AG04450 (cell line): ENCODE results near the gene GTPBP2. TPM values are rescaled to one million over a fixed set of nuclear protein-coding genes. Genes with fewer than 3 reads are reported as not detected.
A peak's percentile ranks its signal among the peaks of the same experiment; 100 is the strongest.
"Not testable (repeated sequence)": the region's sequence is repeated elsewhere in the genome, so short reads cannot be mapped to it uniquely, and the experiment has no call there.

Experiments used
- CTCF ChIA-PET: fragments of 300-600, 350-600 bp; formaldehyde crosslinking; extraction: SDS; loops from one replicate; lab custom pipeline; 2022; ENCODE audit warnings: antibody characterized with exemption, inconsistent platforms; lab: Charles Lee
- POLR2A ChIA-PET: fragments of 350-600 bp; formaldehyde crosslinking; extraction: SDS; loops from one replicate; lab custom pipeline; 2021; ENCODE audit warnings: antibody characterized with exemption, inconsistent platforms; lab: Yijun Ruan, JAX
- DNase-seq: peaks from one replicate; pipeline ENCODE4 v3.0.0-alpha.2; 2011; ENCODE audit warnings: low read depth, low spot score
- H3K27ac ChIP-seq: one replicate; pipeline ENCODE4 v1.5.1; 2012; ENCODE audit warnings: low read depth, low read length, control low read depth
- H3K27me3 ChIP-seq: one replicate; pipeline ENCODE4 v1.6.0; 2012; ENCODE audit warnings: low read length; ENCODE audit not compliant: control insufficient read depth, insufficient read depth
- H3K4me3 ChIP-seq: 2 replicates; pipeline ENCODE4 v1.5.1; 2011; ENCODE audit warnings: mild to moderate bottlenecking, low read depth, low read length, control low read depth
- H3K9me3 ChIP-seq: 2 replicates; pipeline ENCODE4 v1.5.1; 2012; ENCODE audit warnings: low read length; ENCODE audit not compliant: control insufficient read depth, insufficient read depth
- CTCF ChIP-seq: IDR thresholded peaks from 2 replicates; pipeline ENCODE4 v1.5.1; 2011; ENCODE audit warnings: low read depth, low read length, control low read depth, inconsistent platforms
- polyA plus RNA-seq: library from polyadenylated mRNA; depleted of rRNA; stranded (reverse); fragments of >200 nt; gene quantifications from 2 replicates; pipeline ENCODE4 v1.2.3, GENCODE V29; 2011

Gene GTPBP2
- polyA plus RNA-seq, 1 experiment, result 60.8 TPM

- no peak for DNase-seq
- no peak for TF ChIP-seq CTCF
- CTCF ChIA-PET, result interaction anchor here (0.9 to 1.0 kb wide), 2 partner anchors 31 to 443 kb away, joined by 3 read pairs; no protein-coding TSS in a partner anchor
These were observed 6.6 kb upstream of the GTPBP2 start, which contains the start of gene MAD2L1BP for GRCh38 chr6:43635387-43636307. Gene MAD2L1BP (plus strand): TSS chr6:43635840. CDS start chr6:43635876, 36 bp downstream.

GRCh38 chr6:43634702-43635303 is 5.7 kb upstream of the GTPBP2 start:
- no peak for TF ChIP-seq CTCF
- ChIA-PET CTCF (no interaction called here), POLR2A (interaction anchor here (0.5 to 1.7 kb wide), 3 partner anchors 8 to 30 kb away, joined by 3 to 8 read pairs (median 3); partner anchors contain the start of gene RSPH9)
- H3K27ac ChIP-seq, result no peak overlapping the region
- H3K27me3 ChIP-seq, result no peaks in the 10 kb centered on the region
- no peak for DNase-seq
- no peak overlapping the region for H3K4me3 ChIP-seq
- H3K9me3 ChIP-seq, result no peaks in the 10 kb centered on the region

More at GRCh38 chr6:43635387-43636307, 6.6 kb upstream of the GTPBP2 start, which contains the start of gene MAD2L1BP:
- POLR2A ChIA-PET, result interaction anchor here (0.5 to 1.7 kb wide), 3 partner anchors 9 to 29 kb away, joined by 3 to 8 read pairs (median 3); partner anchors contain the start of gene RSPH9
- no peaks in the 10 kb centered on the region for H3K9me3 ChIP-seq
- H3K27me3 ChIP-seq, result no peaks in the 10 kb centered on the region
- peak within 1 kb of the TSS; percentile 98 for H3K4me3 ChIP-seq
- peak within 1 kb of the TSS; percentile 61 for H3K27ac ChIP-seq

GRCh38 chr6:43633002-43633401 is 3.9 kb upstream of the GTPBP2 start:
- DNase-seq, H3K27ac ChIP-seq, POLR2A ChIA-PET, H3K4me3 ChIP-seq, H3K27me3 ChIP-seq, H3K9me3 ChIP-seq, CTCF ChIA-PET: not testable (repeated sequence)

- no peak for TF ChIP-seq CTCF
- H3K4me3 ChIP-seq, result no peak overlapping the region
- CTCF ChIA-PET, result interaction anchor here (1.1 kb wide), 1 partner anchor 35 kb away, joined by 3 read pairs; no protein-coding TSS in a partner anchor
- no peaks in the 10 kb centered on the region for H3K27me3 ChIP-seq
- H3K9me3 ChIP-seq, result no peaks in the 10 kb centered on the region; the same call in 1 of the 2 replicates
- no peak for DNase-seq
- peak overlapping the region; percentile 57 for H3K27ac ChIP-seq
- POLR2A ChIA-PET, result no interaction called here
These were observed 2.0 kb upstream of the GTPBP2 start for GRCh38 chr6:43630980-43631619.
